Measurements from ENCODE around the gene MYO3B. TPM values are rescaled to one million over a fixed set of nuclear protein-coding genes. Genes with fewer than 3 reads are reported as not detected.
A peak's percentile ranks its signal among the peaks of the same experiment; 100 is the strongest.

Gene MYO3B
- total RNA-seq, 1 donor from 2014 or later, result not detected

- H3K27ac Mint-ChIP-seq, result peak overlapping the region; percentile 29
- peaks cover 9% of the 10 kb centered on the region for H3K4me1 Mint-ChIP-seq (ENCODE audit: low read depth)
- no peak overlapping the region for H3K4me3 Mint-ChIP-seq (ENCODE audit: low read depth)
- no peak for DNase-seq (ENCODE audit: low spot score, unreplicated experiment)
- H3K27me3 Mint-ChIP-seq, result peaks cover 4% of the 10 kb centered on the region
- H3K9me3 Mint-ChIP-seq (ENCODE audit: low read depth), result no peaks in the 10 kb centered on the region
- H3K36me3 Mint-ChIP-seq (ENCODE audit: insufficient read depth), result no peaks in the 10 kb centered on the region
- no peak for TF ChIP-seq CTCF (IDR thresholded peaks at IDR 0.05; ENCODE audit: unreplicated experiment)
Observed at GRCh38 chr2:170221317-170222288, 43.7 kb downstream of the MYO3B start.

- no peak overlapping the region for H3K4me3 Mint-ChIP-seq (ENCODE audit: low read depth)
- H3K36me3 Mint-ChIP-seq (ENCODE audit: insufficient read depth), result no peaks in the 10 kb centered on the region
- no peak for DNase-seq (ENCODE audit: low spot score, unreplicated experiment)
- no peaks in the 10 kb centered on the region for H3K9me3 Mint-ChIP-seq (ENCODE audit: low read depth)
- H3K27me3 Mint-ChIP-seq, result peaks cover 4% of the 10 kb centered on the region
- H3K4me1 Mint-ChIP-seq (ENCODE audit: low read depth), result peaks cover 9% of the 10 kb centered on the region
- H3K27ac Mint-ChIP-seq, result no peak overlapping the region
- TF ChIP-seq CTCF (IDR thresholded peaks at IDR 0.05; ENCODE audit: unreplicated experiment), result no peak
Observed at GRCh38 chr2:170222298-170222697, 44.4 kb downstream of the MYO3B start.

- Mint-ChIP-seq H3K27ac (no peak overlapping the region), H3K36me3 (ENCODE audit: insufficient read depth) (no peaks in the 10 kb centered on the region), H3K4me3 (ENCODE audit: low read depth) (no peak overlapping the region), H3K27me3 (peaks cover 6% of the 10 kb centered on the region), H3K9me3 (ENCODE audit: low read depth) (no peaks in the 10 kb centered on the region), H3K4me1 (ENCODE audit: low read depth) (peaks cover 9% of the 10 kb centered on the region)
- no peak for DNase-seq (ENCODE audit: low spot score, unreplicated experiment)
- no peak for TF ChIP-seq CTCF (IDR thresholded peaks at IDR 0.05; ENCODE audit: unreplicated experiment)
Observed at GRCh38 chr2:170222842-170223241, 44.9 kb downstream of the MYO3B start.

- no peaks in the 10 kb centered on the region for H3K36me3 Mint-ChIP-seq (ENCODE audit: insufficient read depth)
- no peaks in the 10 kb centered on the region for H3K9me3 Mint-ChIP-seq (ENCODE audit: low read depth)
- H3K4me1 Mint-ChIP-seq (ENCODE audit: low read depth), result peaks cover 17% of the 10 kb centered on the region
- H3K4me3 Mint-ChIP-seq (ENCODE audit: low read depth), result no peak overlapping the region
- no peak overlapping the region for H3K27ac Mint-ChIP-seq
- no peak for DNase-seq (ENCODE audit: low spot score, unreplicated experiment)
- no peak for TF ChIP-seq CTCF (IDR thresholded peaks at IDR 0.05; ENCODE audit: unreplicated experiment)
- H3K27me3 Mint-ChIP-seq, result peaks cover 7% of the 10 kb centered on the region
Observed at GRCh38 chr2:170224692-170225294, 46.8 kb downstream of the MYO3B start.

GRCh38 chr2:170226216-170226615 lies 48.3 kb downstream of the MYO3B start:
- H3K36me3 Mint-ChIP-seq (ENCODE audit: insufficient read depth), result no peaks in the 10 kb centered on the region
- H3K9me3 Mint-ChIP-seq (ENCODE audit: low read depth), result no peaks in the 10 kb centered on the region
- peaks cover 7% of the 10 kb centered on the region for H3K27me3 Mint-ChIP-seq

More at GRCh38 chr2:170226216-170226615, 48.3 kb downstream of the MYO3B start:
- no peak overlapping the region for H3K27ac Mint-ChIP-seq
- peaks cover 20% of the 10 kb centered on the region for H3K4me1 Mint-ChIP-seq (ENCODE audit: low read depth)
- no peak for TF ChIP-seq CTCF (IDR thresholded peaks at IDR 0.05; ENCODE audit: unreplicated experiment)
- DNase-seq (ENCODE audit: low spot score, unreplicated experiment), result no peak
- H3K4me3 Mint-ChIP-seq (ENCODE audit: low read depth), result no peak overlapping the region

Measured in progenitor cell of endocrine pancreas (in vitro differentiated cells).